HEK293 (cell line): ENCODE data around the gene ABHD12B.

Experiments used
- CTCF ChIA-PET: fragments of 350-600 bp; formaldehyde crosslinking; extraction: SDS; loops from one replicate; lab custom pipeline; 2021; ENCODE audit warnings: antibody characterized with exemption; lab: Yijun Ruan, JAX
- POLR2A ChIA-PET: fragments of 300-600 bp; formaldehyde crosslinking; extraction: SDS; loops from one replicate; lab custom pipeline; 2020; ENCODE audit warnings: antibody characterized with exemption, inconsistent platforms; lab: Yijun Ruan, JAX
- H3K27ac ChIP-seq: fragments of 200-500 bp; sonication (Bioruptor generic); 2 replicates; pipeline ENCODE4 v1.5.1; 2014; ENCODE audit warnings: low read depth, low read length, control low read depth, inconsistent platforms; ENCODE audit errors: extremely low read depth
- H3K36me3 ChIP-seq, 2 experiments: fragments of 200-500 bp in 1 of 2; sonication (Bioruptor generic) in 1 of 2; 1 replicate in 1 of 2; 2 replicates in 1 of 2; pipeline ENCODE4 v1.5.1; 2014 to 2017; ENCODE audit warnings: inconsistent platforms in 2 of 2, low read length in 2 of 2; ENCODE audit not compliant: control insufficient read depth in 2 of 2, insufficient read depth in 1 of 2
- H3K4me1 ChIP-seq: fragments of 200-500 bp; sonication (Bioruptor generic); 2 replicates; pipeline ENCODE4 v1.5.1; 2014; ENCODE audit warnings: mild to moderate bottlenecking, low read length, inconsistent platforms; ENCODE audit not compliant: control insufficient read depth, insufficient read depth
- H3K4me3 ChIP-seq: 2 replicates; pipeline ENCODE4 v1.5.1; 2011; ENCODE audit warnings: low read depth, mild to moderate bottlenecking, control low read depth, low read length, moderate library complexity
- H3K9me3 ChIP-seq: fragments of 200-500 bp; sonication (Bioruptor generic); 2 replicates; pipeline ENCODE4 v1.5.1; 2014; ENCODE audit warnings: low read depth, low read length, inconsistent platforms; ENCODE audit not compliant: control insufficient read depth, insufficient read depth
- EGR2 ChIP-seq: fragments of 450-650 bp; formaldehyde crosslinking; IDR thresholded peaks from 2 replicates; pipeline ENCODE4 v1.5.1; 2016; ENCODE audit warnings: low read depth, missing biosample characterization, missing genetic modification characterization
- HOXD13 ChIP-seq: sonication (generic); formaldehyde crosslinking; IDR thresholded peaks from 2 replicates; pipeline ENCODE4 v1.8.0; 2022; ENCODE audit warnings: missing genetic modification reagents, borderline replicate concordance
- MZF1 ChIP-seq: fragments of 450-650 bp; formaldehyde crosslinking; IDR thresholded peaks from 2 replicates; pipeline ENCODE4 v1.5.1; 2017; ENCODE audit warnings: missing biosample characterization, missing genetic modification characterization, borderline replicate concordance
- PRDM10 ChIP-seq: fragments of 450-650 bp; formaldehyde crosslinking; IDR thresholded peaks from 2 replicates; pipeline ENCODE4 v1.5.1; 2016; ENCODE audit warnings: missing biosample characterization, missing genetic modification characterization
- PRDM6 ChIP-seq: fragments of 450-650 bp; formaldehyde crosslinking; IDR thresholded peaks from 2 replicates; pipeline ENCODE4 v1.5.1; 2017; ENCODE audit warnings: missing biosample characterization, missing genetic modification characterization
- SCRT2 ChIP-seq: fragments of 450-650 bp; formaldehyde crosslinking; IDR thresholded peaks from 2 replicates; pipeline ENCODE4 v1.5.1; 2016; ENCODE audit warnings: missing biosample characterization, missing genetic modification characterization
- SP2 ChIP-seq: fragments of 450-650 bp; formaldehyde crosslinking; IDR thresholded peaks from 2 replicates; pipeline ENCODE4 v1.5.1; 2016; ENCODE audit warnings: missing biosample characterization, missing genetic modification characterization
- ZBTB20 ChIP-seq: fragments of 450-650 bp; formaldehyde crosslinking; IDR thresholded peaks from 2 replicates; pipeline ENCODE4 v1.5.1; 2016; ENCODE audit warnings: missing biosample characterization, missing genetic modification characterization
- ZNF174 ChIP-seq: fragments of 450-650 bp; formaldehyde crosslinking; IDR thresholded peaks from 2 replicates; pipeline ENCODE4 v1.5.0; 2017; ENCODE audit warnings: missing biosample characterization, mild to moderate bottlenecking, missing genetic modification characterization
- ZNF175 ChIP-seq: fragments of 450-650 bp; formaldehyde crosslinking; IDR thresholded peaks from 2 replicates; pipeline ENCODE4 v1.5.1; 2016; ENCODE audit warnings: missing biosample characterization, missing genetic modification characterization
- ZNF19 ChIP-seq: fragments of 450-650 bp; formaldehyde crosslinking; IDR thresholded peaks from 2 replicates; pipeline ENCODE4; 2016; ENCODE audit warnings: missing biosample characterization, missing genetic modification characterization, low read depth
- ZNF211 ChIP-seq: fragments of 450-650 bp; formaldehyde crosslinking; IDR thresholded peaks from 2 replicates; pipeline ENCODE4 v1.5.1; 2016; ENCODE audit warnings: low read depth, missing biosample characterization, missing genetic modification characterization
- ZNF214 ChIP-seq: fragments of 450-650 bp; formaldehyde crosslinking; IDR thresholded peaks from 2 replicates; pipeline ENCODE4 v1.5.1; 2017; ENCODE audit warnings: missing biosample characterization, mild to moderate bottlenecking, missing genetic modification characterization, borderline replicate concordance
- ZNF239 ChIP-seq: fragments of 450-650 bp; formaldehyde crosslinking; IDR thresholded peaks from 2 replicates; pipeline ENCODE4 v1.5.1; 2016; ENCODE audit warnings: missing biosample characterization, missing genetic modification characterization
- ZNF350 ChIP-seq: fragments of 450-650 bp; formaldehyde crosslinking; IDR thresholded peaks from 2 replicates; pipeline ENCODE4 v1.5.0; 2017; ENCODE audit warnings: missing biosample characterization, mild to moderate bottlenecking, missing genetic modification characterization
- ZNF362 ChIP-seq: fragments of 450-650 bp; formaldehyde crosslinking; IDR thresholded peaks from 2 replicates; pipeline ENCODE4 v1.5.1; 2016; ENCODE audit warnings: missing biosample characterization, missing genetic modification characterization
- ZNF391 ChIP-seq: fragments of 450-650 bp; formaldehyde crosslinking; IDR thresholded peaks from 2 replicates; pipeline ENCODE4 v1.5.1; 2016; ENCODE audit warnings: low read depth, missing biosample characterization, missing genetic modification characterization, borderline replicate concordance
- ZNF404 ChIP-seq: fragments of 450-650 bp; formaldehyde crosslinking; IDR thresholded peaks from 2 replicates; pipeline ENCODE4 v1.5.1; 2017; ENCODE audit warnings: missing biosample characterization, missing genetic modification characterization
- ZNF521 ChIP-seq: fragments of 450-650 bp; formaldehyde crosslinking; IDR thresholded peaks from 2 replicates; pipeline ENCODE4 v1.5.1; 2017; ENCODE audit warnings: missing biosample characterization, mild to moderate bottlenecking, missing genetic modification characterization
- ZNF596 ChIP-seq: fragments of 450-650 bp; IDR thresholded peaks from 2 replicates; pipeline ENCODE4 v1.5.0; 2018; ENCODE audit warnings: missing biosample characterization, mild to moderate bottlenecking, missing genetic modification characterization, moderate library complexity
- ZNF639 ChIP-seq: fragments of 450-650 bp; formaldehyde crosslinking; IDR thresholded peaks from 2 replicates; pipeline ENCODE4 v1.5.1; 2016; ENCODE audit warnings: missing biosample characterization, missing genetic modification characterization
- ZSCAN5A ChIP-seq: fragments of 450-650 bp; formaldehyde crosslinking; IDR thresholded peaks from 2 replicates; pipeline ENCODE4 v1.5.1; 2016; ENCODE audit warnings: missing biosample characterization, missing genetic modification characterization
- ZXDB ChIP-seq: fragments of 450-650 bp; formaldehyde crosslinking; IDR thresholded peaks from 2 replicates; pipeline ENCODE4 v1.5.1; 2016; ENCODE audit warnings: missing biosample characterization, missing genetic modification characterization

Gene ABHD12B

GRCh38 chr14:50856660-50857059, 15.2 kb upstream of the ABHD12B start:
- TF ChIP-seq ZNF175 = no peak
- no peak for TF ChIP-seq ZNF391 (tag by site-specific recombination)
- TF ChIP-seq ZNF350 (tag by site-specific recombination) = no peak
- no peak for TF ChIP-seq ZNF19 (tag by site-specific recombination)
- no peak for TF ChIP-seq ZSCAN5A (tag by site-specific recombination)
- TF ChIP-seq ZXDB (tag by site-specific recombination) = no peak
- no peak for TF ChIP-seq ZNF362 (tag by site-specific recombination)
- TF ChIP-seq ZNF521 = no peak
- no peak for TF ChIP-seq EGR2 (tag by site-specific recombination)
- TF ChIP-seq ZNF639 (tag by site-specific recombination) = no peak
- no peak for TF ChIP-seq SP2 (tag by site-specific recombination)
- no peak for TF ChIP-seq HOXD13 (CRISPR knock-in tag)
- no peak for TF ChIP-seq ZNF404
- TF ChIP-seq ZNF211 (tag by site-specific recombination) = no peak
- TF ChIP-seq MZF1 = no peak
- no peak for TF ChIP-seq ZNF214 (tag by site-specific recombination)
- TF ChIP-seq ZNF596 (tag by site-specific recombination) = no peak
- no peak for TF ChIP-seq ZNF174
- no peak for TF ChIP-seq ZNF239 (tag by site-specific recombination)
- peaks cover 7% of the 10 kb centered on the region; the same call in 1 of the 2 replicates for H3K4me1 ChIP-seq
- H3K9me3 ChIP-seq = no peaks in the 10 kb centered on the region
- H3K4me3 ChIP-seq = no peak overlapping the region
- CTCF ChIA-PET = interaction anchor here (0.7 kb wide), 1 partner anchor 292 kb away, joined by 6 read pairs; no protein-coding TSS in a partner anchor
- no peak overlapping the region for H3K27ac ChIP-seq
- no peaks in the 10 kb centered on the region for H3K36me3 ChIP-seq
- POLR2A ChIA-PET = no interaction called here

- Histone ChIP-seq H3K36me3 (no peaks in the 10 kb centered on the region), H3K27ac (peak overlapping the region; percentile 69; the same call in 1 of the 2 replicates), H3K9me3 (no peaks in the 10 kb centered on the region), H3K4me3 (no peak overlapping the region), H3K4me1 (peaks cover 7% of the 10 kb centered on the region; the same call in 1 of the 2 replicates)
- TF ChIP-seq PRDM6 (tag by site-specific recombination) (no peak), PRDM10 (peak; percentile 71), ZBTB20 (tag by site-specific recombination) (peak; percentile 89), SCRT2 (tag by site-specific recombination) (peak; percentile 68)
- TF ChIP-seq, all 188 proteins: peak for 3
- POLR2A ChIA-PET = interaction anchor here (0.7 to 1.0 kb wide), 3 partner anchors 30 to 193 kb away, joined by 3 to 4 read pairs (median 4); no protein-coding TSS in a partner anchor
- CTCF ChIA-PET = interaction anchor here (0.6 to 3.2 kb wide), 5 partner anchors 10 to 1540 kb away, joined by 3 to 62 read pairs (median 4); no protein-coding TSS in a partner anchor
Observed at GRCh38 chr14:50859296-50859624, 12.6 kb upstream of the ABHD12B start.
